Panc1 (cell line): Measurements from ENCODE around the gene BRME1. TPM values are rescaled to one million over a fixed set of nuclear protein-coding genes. Genes with fewer than 3 reads are reported as not detected.

Experiments
- ATAC-seq: fragments of 200-7000 bp; cut with Tn5 transposase; 2 replicates; pipeline ENCODE4 v1.9.1; 2020; ENCODE audit warnings: mild to moderate bottlenecking, moderate library complexity
- BruUV-seq: library from RNA; stranded (reverse); fragments of 400-500 nt; replicated peaks from 2 replicates; lab custom pipeline; 2021; lab: Mats Ljungman, UMichigan
- CTCF ChIA-PET: fragments of 300-600 bp; sonication (Branson Sonifier 250); formaldehyde crosslinking; loops from one replicate; lab custom pipeline; 2022; ENCODE audit warnings: antibody characterized with exemption; lab: Charles Lee
- POLR2A ChIA-PET: fragments of 300-600 bp; sonication (Branson Sonifier 250); formaldehyde crosslinking; loops from one replicate; lab custom pipeline; 2022; ENCODE audit warnings: antibody characterized with exemption; lab: Charles Lee
- DNase-seq: peaks from one replicate; pipeline ENCODE4 v3.0.0-alpha.2; 2010; ENCODE audit warnings: low read depth, low spot score
- H3K27ac ChIP-seq: 2 replicates; pipeline ENCODE4 v1.5.1; 2011; ENCODE audit warnings: mild to moderate bottlenecking, low read length, inconsistent platforms
- H3K27me3 ChIP-seq: fragments of 200-500 bp; sonication (Bioruptor generic); 2 replicates; pipeline ENCODE4 v1.6.0; 2014; ENCODE audit warnings: low read length, inconsistent platforms; ENCODE audit not compliant: control insufficient read depth, insufficient read depth
- H3K36me3 ChIP-seq: fragments of 200-500 bp; sonication (Bioruptor generic); 2 replicates; pipeline ENCODE4 v1.5.1; 2014; ENCODE audit warnings: inconsistent platforms, mild to moderate bottlenecking, low read length, moderate library complexity; ENCODE audit not compliant: control insufficient read depth, insufficient read depth
- H3K4me1 ChIP-seq: 2 replicates; pipeline ENCODE4 v1.5.1; 2011; ENCODE audit warnings: inconsistent platforms, mild to moderate bottlenecking, low read length, moderate library complexity; ENCODE audit not compliant: control insufficient read depth, insufficient read depth
- H3K4me3 ChIP-seq, 2 experiments: 2 replicates each; pipeline ENCODE4 v1.5.1; 2011 to 2012; ENCODE audit warnings: low read depth in 2 of 2, low read length in 2 of 2, mild to moderate bottlenecking in 2 of 2, inconsistent platforms in 1 of 2, moderate library complexity in 1 of 2
- H3K9me3 ChIP-seq: fragments of 200-500 bp; sonication (Bioruptor generic); 2 replicates; pipeline ENCODE4 v1.5.1; 2014; ENCODE audit warnings: low read depth, mild to moderate bottlenecking, inconsistent platforms, low read length, moderate library complexity; ENCODE audit not compliant: control insufficient read depth, insufficient read depth
- CTCF ChIP-seq: fragments of 450-650 bp; IDR thresholded peaks from 2 replicates; pipeline ENCODE4 v1.5.1; 2017; ENCODE audit warnings: mild to moderate bottlenecking
- POLR2AphosphoS5 ChIP-seq: IDR thresholded peaks from 2 replicates; pipeline ENCODE4 v1.6.1; 2012; ENCODE audit warnings: mild to moderate bottlenecking, low read depth, low read length, moderate library complexity
- REST ChIP-seq, 2 experiments: IDR thresholded peaks; 2 replicates each; pipeline ENCODE4 v1.6.1; 2011 to 2012; ENCODE audit warnings: low read depth in 2 of 2, control low read depth in 1 of 2, low read length in 1 of 2, mild to moderate bottlenecking in 1 of 2, moderate library complexity in 1 of 2; ENCODE audit not compliant: insufficient read depth in 1 of 2
- SIN3A ChIP-seq: IDR thresholded peaks from 2 replicates; pipeline ENCODE4 v1.6.1; 2012; ENCODE audit warnings: low read depth, mild to moderate bottlenecking, low read length, moderate library complexity, borderline replicate concordance; ENCODE audit not compliant: insufficient read depth
- TCF7L2 ChIP-seq: IDR thresholded peaks from 2 replicates; pipeline ENCODE4 v1.6.1; 2011; ENCODE audit warnings: mild to moderate bottlenecking, low read depth, low read length, inconsistent platforms
- in situ Hi-C: cut with HindIII; loops from 2 replicates; pipeline ENCODE4 v1.10.0; 2016; ENCODE audit warnings: low sequenced_read_pairs, low pct_unique_long_range_greater_than_20kb
- intact Hi-C: fragments of 100-400 bp; cut with micrococcal nuclease; formaldehyde crosslinking; loops from one replicate; pipeline ENCODE4 v1.10.0; 2022; ENCODE audit not compliant: unreplicated experiment
- total RNA-seq: library from RNA; stranded (reverse); gene quantifications from one replicate; pipeline ENCODE4 v1.2.1, GENCODE V29; 2021; ENCODE audit not compliant: unreplicated experiment

Gene BRME1
- total RNA-seq, 1 experiment from 2014 or later = 6.5 TPM

GRCh38 chr19:13847407-13848339 is 58.2 kb downstream of the BRME1 start:
- H3K4me3 ChIP-seq = peak overlapping the region; percentile 31 to 45
- ChIA-PET POLR2A (interaction anchor here (0.6 to 0.7 kb wide), 3 partner anchors 18 to 59 kb away, joined by 3 to 9 read pairs (median 7); no protein-coding TSS in a partner anchor), CTCF (interaction anchor here (1.3 kb wide), 1 partner anchor 15 kb away, joined by 5 read pairs; no protein-coding TSS in a partner anchor)
- H3K27me3 ChIP-seq = no peaks in the 10 kb centered on the region
- no peak for DNase-seq
- in situ Hi-C loops (no loop called here), intact Hi-C loops (no loop called here)
- H3K9me3 ChIP-seq = no peaks in the 10 kb centered on the region
- H3K27ac ChIP-seq = peak overlapping the region; percentile 98
- peaks cover 74% of the 10 kb centered on the region for H3K4me1 ChIP-seq
- no peaks in the 10 kb centered on the region for H3K36me3 ChIP-seq
- no peak for TF ChIP-seq SIN3A
- TF ChIP-seq REST (IDR thresholded peaks at IDR 0.05; ENCODE audit: insufficient read depth in 1 of 2, low read depth in 2 of 2, low read length in 1 of 2) = no peak
- TF ChIP-seq POLR2AphosphoS5 = peak; percentile 34
- TF ChIP-seq TCF7L2 = no peak
- TF ChIP-seq CTCF = no peak
- no TSS peak for BruUV-seq
- ATAC-seq = peak; percentile 46

DNA sequence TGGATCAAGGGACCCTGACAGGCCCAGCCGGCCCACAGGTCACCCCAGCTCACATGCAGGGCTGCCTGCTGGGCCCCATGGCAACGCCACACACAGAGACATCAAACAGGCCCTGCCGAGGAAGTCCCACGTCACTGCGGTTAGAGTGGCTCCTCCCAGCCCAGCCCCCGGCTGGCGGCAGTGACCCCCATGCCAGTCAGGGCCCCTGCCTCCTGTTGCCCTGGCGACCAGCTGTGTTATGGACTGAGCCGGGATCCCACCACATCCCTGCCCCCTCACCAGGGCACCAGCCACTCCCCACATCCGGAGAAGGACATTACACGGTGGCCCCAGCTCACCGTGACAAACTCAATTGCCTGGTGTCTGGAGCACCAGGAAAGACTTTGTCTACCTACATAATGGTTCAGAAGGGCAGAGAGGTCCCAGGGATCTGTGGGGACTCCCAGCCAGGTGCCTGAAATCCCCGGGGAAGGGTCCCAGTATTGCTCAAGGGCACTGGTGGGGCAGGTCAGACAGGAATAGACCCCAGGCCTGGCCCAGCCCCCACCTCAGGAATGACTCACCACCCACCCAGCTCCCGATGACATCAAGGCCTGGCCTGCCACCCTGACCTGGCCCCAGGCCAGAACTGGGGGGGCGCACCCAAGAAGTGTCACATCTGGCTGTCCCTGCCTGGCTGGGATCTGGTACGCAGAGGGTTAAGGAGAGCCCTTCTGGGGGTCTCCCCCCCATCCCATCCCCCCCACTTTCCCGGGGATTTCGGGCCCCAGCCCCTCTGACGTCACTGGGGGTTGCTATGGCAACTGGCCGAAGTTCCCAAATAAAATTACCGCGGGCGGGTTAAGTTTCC is 59.1 kb downstream of the BRME1 start:
- intact Hi-C loops = no loop called here

More for the DNA sequence above, 59.1 kb downstream of the BRME1 start:
- in situ Hi-C loops = no loop called here
- ChIA-PET CTCF (interaction anchor here (1.3 kb wide), 1 partner anchor 15 kb away, joined by 5 read pairs; no protein-coding TSS in a partner anchor), POLR2A (interaction anchor here (0.6 to 0.9 kb wide), 4 partner anchors 10 to 1061 kb away, joined by 3 to 9 read pairs (median 3); no protein-coding TSS in a partner anchor)
- no TSS peak for BruUV-seq
- Histone ChIP-seq H3K9me3 (no peaks in the 10 kb centered on the region), H3K4me1 (peaks cover 65% of the 10 kb centered on the region), H3K36me3 (peaks cover 2% of the 10 kb centered on the region; the same call in 1 of the 2 replicates), H3K27me3 (no peaks in the 10 kb centered on the region), H3K27ac (peak overlapping the region; percentile 95), H3K4me3 (peak overlapping the region; percentile 31 to 45)
- DNase-seq (no peak), ATAC-seq (peak; percentile 47)
- TF ChIP-seq POLR2AphosphoS5 (peak; percentile 51; the same call in 1 of the 2 replicates), TCF7L2 (peak; percentile 99), REST (IDR thresholded peaks at IDR 0.05; ENCODE audit: insufficient read depth in 1 of 2, low read depth in 2 of 2, low read length in 1 of 2) (no peak)
